Measurements from ENCODE around the gene PKD1.

Gene PKD1

DNA sequence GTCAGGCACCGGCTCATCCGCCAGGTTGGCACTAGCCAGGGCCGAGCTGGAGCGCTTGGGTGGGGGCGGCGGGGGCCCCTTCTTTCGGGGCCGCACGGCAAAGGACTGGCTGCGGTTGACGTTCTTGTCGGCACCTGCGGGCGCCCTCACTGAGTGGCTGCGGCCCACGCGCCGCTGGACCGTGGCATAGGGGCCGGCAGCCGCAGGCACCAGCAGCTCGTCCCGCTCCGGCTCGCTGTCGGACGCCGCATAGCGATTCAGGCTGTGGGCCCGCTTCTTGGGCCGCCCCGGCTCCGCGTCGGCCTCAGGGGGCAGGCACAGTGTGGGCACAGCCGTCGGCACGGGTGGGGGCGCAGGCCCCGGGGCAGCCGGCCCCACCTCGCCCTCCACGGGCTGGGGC is 44.8 kb upstream of the PKD1 start:
- Mint-ChIP-seq H3K4me1 (no peaks in the 10 kb centered on the region), H3K27ac (no peak overlapping the region), H3K36me3 (ENCODE audit: low read depth) (peaks cover 4% of the 10 kb centered on the region), H3K27me3 (ENCODE audit: low read depth) (no peaks in the 10 kb centered on the region), H3K4me3 (no peak overlapping the region), H3K9me3 (no peaks in the 10 kb centered on the region)
- TF ChIP-seq, protein P1, sequence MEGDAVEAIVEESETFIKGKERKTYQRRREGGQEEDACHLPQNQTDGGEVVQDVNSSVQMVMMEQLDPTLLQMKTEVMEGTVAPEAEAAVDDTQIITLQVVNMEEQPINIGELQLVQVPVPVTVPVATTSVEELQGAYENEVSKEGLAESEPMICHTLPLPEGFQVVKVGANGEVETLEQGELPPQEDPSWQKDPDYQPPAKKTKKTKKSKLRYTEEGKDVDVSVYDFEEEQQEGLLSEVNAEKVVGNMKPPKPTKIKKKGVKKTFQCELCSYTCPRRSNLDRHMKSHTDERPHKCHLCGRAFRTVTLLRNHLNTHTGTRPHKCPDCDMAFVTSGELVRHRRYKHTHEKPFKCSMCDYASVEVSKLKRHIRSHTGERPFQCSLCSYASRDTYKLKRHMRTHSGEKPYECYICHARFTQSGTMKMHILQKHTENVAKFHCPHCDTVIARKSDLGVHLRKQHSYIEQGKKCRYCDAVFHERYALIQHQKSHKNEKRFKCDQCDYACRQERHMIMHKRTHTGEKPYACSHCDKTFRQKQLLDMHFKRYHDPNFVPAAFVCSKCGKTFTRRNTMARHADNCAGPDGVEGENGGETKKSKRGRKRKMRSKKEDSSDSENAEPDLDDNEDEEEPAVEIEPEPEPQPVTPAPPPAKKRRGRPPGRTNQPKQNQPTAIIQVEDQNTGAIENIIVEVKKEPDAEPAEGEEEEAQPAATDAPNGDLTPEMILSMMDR (IDR thresholded peaks at IDR 0.05; ENCODE audit: unreplicated experiment in 3 of 3), result no peak

DNA sequence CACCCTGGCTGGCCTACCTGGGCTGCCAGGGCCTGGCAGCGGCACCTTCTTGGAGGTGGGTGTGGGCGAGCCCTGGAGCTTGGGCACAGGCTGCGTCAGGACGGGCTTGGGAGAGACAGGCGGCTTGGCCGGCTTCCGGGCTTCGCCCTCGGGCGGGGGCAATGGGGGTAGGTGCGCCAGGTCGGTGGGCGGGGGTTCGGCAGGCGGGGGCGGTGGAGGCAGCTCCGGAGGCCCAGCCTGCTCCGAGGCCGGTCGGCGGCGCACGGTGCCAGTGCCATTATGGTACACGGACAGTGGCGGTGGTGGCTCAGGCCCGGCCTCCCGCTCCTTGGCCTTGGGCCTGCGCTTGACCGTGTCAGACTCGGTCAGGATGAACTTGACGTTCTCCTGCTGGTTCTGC is 43.9 kb upstream of the PKD1 start:
- no peaks in the 10 kb centered on the region for H3K4me1 Mint-ChIP-seq
- H3K4me3 Mint-ChIP-seq, result no peak overlapping the region
- H3K9me3 Mint-ChIP-seq, result no peaks in the 10 kb centered on the region
- H3K36me3 Mint-ChIP-seq (ENCODE audit: low read depth), result peaks cover 4% of the 10 kb centered on the region
- H3K27ac Mint-ChIP-seq, result no peak overlapping the region
- H3K27me3 Mint-ChIP-seq (ENCODE audit: low read depth), result no peaks in the 10 kb centered on the region
- TF ChIP-seq, protein P1 (IDR thresholded peaks at IDR 0.05; ENCODE audit: unreplicated experiment in 3 of 3), result no peak

DNA sequence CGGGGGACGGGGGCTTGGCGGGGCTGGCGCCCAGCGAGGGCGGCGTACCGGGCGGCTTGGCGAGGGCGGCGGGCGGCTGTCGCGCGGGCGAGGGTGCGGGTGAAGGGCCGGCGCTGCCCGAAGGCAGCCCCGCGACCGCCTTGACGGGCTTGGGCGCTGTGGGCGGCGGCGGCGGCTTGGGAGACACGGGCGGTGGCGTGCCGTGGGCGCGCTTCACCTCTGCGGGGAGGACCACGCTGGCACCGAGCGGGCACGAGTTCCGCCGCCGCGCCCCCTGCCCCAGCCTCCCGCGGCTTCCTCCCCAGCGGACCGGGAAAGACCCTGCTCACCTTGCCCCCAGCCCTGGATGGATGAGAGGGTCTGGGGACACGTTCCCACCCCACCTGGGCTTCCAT is 43.4 kb upstream of the PKD1 start:
- Mint-ChIP-seq H3K9me3 (no peaks in the 10 kb centered on the region), H3K4me3 (no peak overlapping the region), H3K27me3 (ENCODE audit: low read depth) (no peaks in the 10 kb centered on the region), H3K36me3 (ENCODE audit: low read depth) (peaks cover 6% of the 10 kb centered on the region), H3K4me1 (no peaks in the 10 kb centered on the region), H3K27ac (no peak overlapping the region)
- TF ChIP-seq, protein P1 (IDR thresholded peaks at IDR 0.05; ENCODE audit: unreplicated experiment in 3 of 3), result no peak

DNA sequence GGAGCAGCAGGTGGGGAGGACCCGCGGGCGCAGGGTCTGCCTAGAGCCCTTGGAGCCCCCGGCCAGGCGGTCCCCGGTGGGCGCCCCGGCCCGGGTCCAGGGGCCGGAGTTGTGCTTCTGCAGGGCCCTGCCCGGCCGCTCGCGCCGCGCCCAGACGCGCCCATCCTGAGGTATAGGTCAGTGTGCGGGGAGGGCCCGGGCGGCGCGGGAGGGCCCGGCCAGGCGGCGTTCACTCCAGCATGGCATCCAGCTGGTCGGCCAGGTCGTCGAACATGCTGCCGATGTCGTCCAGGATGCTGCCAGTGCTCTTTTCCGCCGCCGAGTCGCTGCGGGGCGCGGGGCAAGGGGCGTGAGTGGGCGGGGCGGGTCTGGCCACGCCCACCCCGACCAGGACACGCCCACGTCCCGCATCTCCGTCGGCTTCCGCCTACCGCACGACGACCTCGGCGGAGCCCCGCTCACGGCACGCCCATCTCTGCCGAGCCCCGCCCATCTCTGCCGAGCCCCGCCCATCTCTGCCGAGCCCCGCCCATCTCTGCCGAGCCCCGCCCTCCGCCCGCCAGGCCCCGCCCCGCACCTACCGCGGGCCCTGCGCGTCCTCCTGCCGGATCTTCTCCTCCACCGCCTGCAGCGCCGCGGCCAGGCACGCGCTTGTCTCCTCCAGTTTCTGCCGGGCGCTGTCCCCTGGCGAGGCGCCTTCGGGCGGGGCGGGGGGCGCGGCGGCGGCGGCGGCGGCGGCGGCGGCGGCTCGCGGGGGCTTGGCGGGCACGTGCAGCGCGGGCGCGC is 42.8 kb upstream of the PKD1 start:
- Mint-ChIP-seq H3K4me1 (no peaks in the 10 kb centered on the region), H3K36me3 (ENCODE audit: low read depth) (peaks cover 8% of the 10 kb centered on the region), H3K27me3 (ENCODE audit: low read depth) (no peaks in the 10 kb centered on the region)

DNA sequence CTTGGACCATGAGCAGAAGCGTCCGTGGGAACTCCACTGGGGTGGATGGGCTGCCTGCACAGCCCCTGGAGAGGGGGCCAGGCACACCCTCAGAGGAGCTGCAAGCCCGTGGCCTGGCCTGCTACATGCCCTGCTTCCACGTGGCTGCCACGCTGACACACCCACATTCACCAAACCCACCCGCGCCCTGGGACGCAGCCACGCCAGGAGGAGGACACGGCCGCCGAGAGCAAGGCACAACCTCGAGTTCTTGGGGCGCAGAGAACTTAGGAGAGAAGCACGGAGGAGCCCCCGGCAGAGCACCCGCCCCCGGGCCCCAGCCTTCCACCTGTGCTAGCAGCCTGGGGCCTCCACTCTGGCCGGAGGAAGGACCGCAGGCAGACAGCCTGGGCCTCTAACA is 41.9 kb upstream of the PKD1 start:
- H3K27me3 Mint-ChIP-seq (ENCODE audit: low read depth), result no peaks in the 10 kb centered on the region
- TF ChIP-seq, protein P1 (IDR thresholded peaks at IDR 0.05; ENCODE audit: unreplicated experiment in 3 of 3), result no peak
- H3K4me3 Mint-ChIP-seq, result no peak overlapping the region
- H3K36me3 Mint-ChIP-seq (ENCODE audit: low read depth), result peaks cover 12% of the 10 kb centered on the region
- H3K27ac Mint-ChIP-seq, result no peak overlapping the region
- no peaks in the 10 kb centered on the region for H3K9me3 Mint-ChIP-seq
- no peaks in the 10 kb centered on the region for H3K4me1 Mint-ChIP-seq

More for the DNA sequence above, 42.8 kb upstream of the PKD1 start:
- TF ChIP-seq, protein P1 (IDR thresholded peaks at IDR 0.05; ENCODE audit: unreplicated experiment in 3 of 3), result no peak
- Mint-ChIP-seq H3K27ac (no peak overlapping the region), H3K9me3 (no peaks in the 10 kb centered on the region), H3K4me3 (no peak overlapping the region)

DNA sequence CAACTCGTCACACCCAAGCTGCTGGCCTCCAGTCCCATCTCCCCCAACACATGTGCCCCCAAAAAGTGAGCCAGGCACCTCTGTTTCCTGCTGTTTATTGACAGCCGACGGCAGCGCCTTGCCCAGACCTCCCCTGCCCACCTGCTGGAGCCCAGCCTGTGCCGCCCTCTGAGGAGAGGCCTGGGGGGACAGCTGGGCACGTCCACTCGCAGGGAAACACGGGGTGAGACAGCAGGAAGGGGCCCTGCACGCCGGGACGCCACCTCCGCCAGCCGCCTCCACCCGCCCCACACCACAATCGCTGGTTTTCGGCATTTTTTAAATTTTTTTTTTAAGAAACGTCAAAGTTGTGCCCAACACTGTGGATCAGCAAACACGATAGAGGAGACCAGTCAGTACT is 41.4 kb upstream of the PKD1 start:
- no peaks in the 10 kb centered on the region for H3K9me3 Mint-ChIP-seq
- H3K27ac Mint-ChIP-seq, result no peak overlapping the region
- H3K4me1 Mint-ChIP-seq, result no peaks in the 10 kb centered on the region
- peaks cover 12% of the 10 kb centered on the region for H3K36me3 Mint-ChIP-seq (ENCODE audit: low read depth)
- TF ChIP-seq, protein P1 (IDR thresholded peaks at IDR 0.05; ENCODE audit: unreplicated experiment in 3 of 3), result no peak
- H3K27me3 Mint-ChIP-seq (ENCODE audit: low read depth), result no peaks in the 10 kb centered on the region
- no peak overlapping the region for H3K4me3 Mint-ChIP-seq
